Measurements from ENCODE around the gene NRCAM.

GRCh38 chr7:108413337-108413736, 42.9 kb downstream of the NRCAM start:
- TF ChIP-seq POLR2A (IDR thresholded peaks at IDR 0.05; ENCODE audit: low read depth, low read length) (no peak), POLR2AphosphoS5 (IDR thresholded peaks at IDR 0.05; ENCODE audit: low read depth, low read length) (no peak), SPI1 (IDR thresholded peaks at IDR 0.05; ENCODE audit: low read depth, low read length) (no peak), TAF1 (IDR thresholded peaks at IDR 0.05; ENCODE audit: low read depth, low read length) (no peak), PAX5 (IDR thresholded peaks at IDR 0.05; ENCODE audit: insufficient read depth, low read length, severe bottlenecking) (no peak), POU2F2 (IDR thresholded peaks at IDR 0.05; ENCODE audit: low read depth, low read length) (no peak)

Measured in GM12891 (cell line).